Gastrocnemius medialis (tissue), 4 donors: Measurements from ENCODE around the gene KIF16B. TPM values are rescaled to one million over a fixed set of nuclear protein-coding genes. Genes with fewer than 3 reads are reported as not detected.

Source experiments
- ATAC-seq, 2 donors: fragments of 150-250 bp; one replicate each; pipeline ENCODE4 v1.9.1; 2016
- DNase-seq, 2 donors: peaks; one replicate each; pipeline ENCODE4 v3.0.0-alpha.2; 2019
- H3K27ac ChIP-seq, 4 donors: fragments of 200-600 bp; sonication (generic); 1 replicate in 1 of 4; 2 replicates in 3 of 4; pipeline ENCODE4 v1.5.1; 2016 to 2018; ENCODE audit warnings: mild to moderate bottlenecking in 2 of 4, moderate library complexity in 1 of 4
- H3K27me3 ChIP-seq, 3 donors: fragments of 200-600 bp; sonication (generic) in 2 of 3; 1 replicate in 1 of 3; 2 replicates in 2 of 3; pipeline versions ENCODE4 v1.5.1 to v1.6.0; 2016 to 2019; ENCODE audit warnings: mild to moderate bottlenecking in 1 of 3, moderate library complexity in 1 of 3
- H3K36me3 ChIP-seq, 2 donors: fragments of 200-600 bp; sonication (generic) in 1 of 2; one replicate each; pipeline ENCODE4 v1.5.1; 2017 to 2018
- H3K4me1 ChIP-seq, 2 donors: fragments of 200-600 bp; sonication (generic) in 1 of 2; one replicate each; pipeline ENCODE4 v1.5.1; 2016 to 2017; ENCODE audit warnings: mild to moderate bottlenecking in 2 of 2
- H3K4me3 ChIP-seq, 4 donors: fragments of 200-600 bp; sonication (generic) in 3 of 4; 1 replicate in 1 of 4; 2 replicates in 3 of 4; pipeline ENCODE4 v1.5.1; 2016 to 2019; ENCODE audit warnings: mild to moderate bottlenecking in 2 of 4
- H3K9me3 ChIP-seq, 3 donors: fragments of 200-600 bp; sonication (generic) in 2 of 3; 1 replicate in 1 of 3; 2 replicates in 2 of 3; pipeline ENCODE4 v1.5.1; 2016 to 2019
- POLR2A ChIP-seq, 2 donors: fragments of 450-650 bp; IDR thresholded peaks; one replicate each; pipeline ENCODE4 v1.6.1; 2017; ENCODE audit warnings: antibody characterized with exemption in 2 of 2, mild to moderate bottlenecking in 2 of 2, moderate library complexity in 2 of 2
- in situ Hi-C, 4 donors: fragments of 200-750 bp; cut with MboI; loops; one replicate each; pipeline versions ENCODE4 v1.15.0 to v1.8.0; 2017; ENCODE audit warnings: low sequenced_read_pairs in 4 of 4
- intact Hi-C: fragments of 100-400 bp; cut with DNase I; formaldehyde crosslinking; loops from one replicate; pipeline ENCODE4 v1.15.1; 2023; ENCODE audit warnings: low total_unique reads
- total RNA-seq, 4 donors: library from RNA; depleted of rRNA; stranded (reverse); fragments of >200 nt; gene quantifications; one replicate each; pipeline versions ENCODE4 v1.1.0 to v1.2.3, GENCODE V29; 2016
- TF ChIP-seq, protein P1 (sequence below), 5 experiments: fragments of 450-650 bp in 3 of 5; fragments of 200-600 bp in 2 of 5; sonication (generic) in 2 of 5; IDR thresholded peaks in 4 of 5; conservative IDR thresholded peaks in 1 of 5; 1 replicate in 4 of 5; 2 replicates in 1 of 5; pipeline ENCODE4 v1.5.1; 2016 to 2019; ENCODE audit warnings: antibody characterized with exemption in 5 of 5, mild to moderate bottlenecking in 3 of 5, moderate library complexity in 3 of 5

The KIF16B gene
- total RNA-seq, 4 donors from 2014 or later, result 13.4 to 23.9 (median 20.0) TPM

DNA sequence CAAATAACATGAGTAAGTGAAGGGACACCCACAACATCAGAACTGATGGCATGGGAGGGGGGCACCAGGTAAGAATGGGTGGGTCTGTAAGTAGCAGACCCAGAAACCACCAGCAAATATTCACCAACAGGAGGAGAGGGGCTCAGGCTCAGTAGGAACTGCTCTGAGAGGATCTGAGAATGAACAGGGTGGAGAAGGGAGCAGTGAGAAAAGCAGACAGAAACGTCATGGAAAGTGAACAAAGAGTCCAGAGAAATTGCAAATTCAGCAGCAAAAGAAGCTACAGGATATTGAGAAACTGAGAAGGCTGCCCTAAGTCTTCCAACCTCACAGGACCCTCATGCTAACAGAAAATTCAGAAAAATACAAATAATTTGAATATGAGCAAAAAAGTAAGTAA is 121.3 kb downstream of the KIF16B start:
- peaks cover 0 to 6% of the 10 kb centered on the region in 2 donors for H3K4me1 ChIP-seq
- intact Hi-C loops (no loop called here), in situ Hi-C loops (loop anchor here in 1 of 4 donors (25.0 kb wide), 1 partner anchor 90 kb away; no protein-coding TSS in a partner anchor)
- H3K36me3 ChIP-seq, result no peaks in the 10 kb centered on the region
- TF ChIP-seq, protein P1, sequence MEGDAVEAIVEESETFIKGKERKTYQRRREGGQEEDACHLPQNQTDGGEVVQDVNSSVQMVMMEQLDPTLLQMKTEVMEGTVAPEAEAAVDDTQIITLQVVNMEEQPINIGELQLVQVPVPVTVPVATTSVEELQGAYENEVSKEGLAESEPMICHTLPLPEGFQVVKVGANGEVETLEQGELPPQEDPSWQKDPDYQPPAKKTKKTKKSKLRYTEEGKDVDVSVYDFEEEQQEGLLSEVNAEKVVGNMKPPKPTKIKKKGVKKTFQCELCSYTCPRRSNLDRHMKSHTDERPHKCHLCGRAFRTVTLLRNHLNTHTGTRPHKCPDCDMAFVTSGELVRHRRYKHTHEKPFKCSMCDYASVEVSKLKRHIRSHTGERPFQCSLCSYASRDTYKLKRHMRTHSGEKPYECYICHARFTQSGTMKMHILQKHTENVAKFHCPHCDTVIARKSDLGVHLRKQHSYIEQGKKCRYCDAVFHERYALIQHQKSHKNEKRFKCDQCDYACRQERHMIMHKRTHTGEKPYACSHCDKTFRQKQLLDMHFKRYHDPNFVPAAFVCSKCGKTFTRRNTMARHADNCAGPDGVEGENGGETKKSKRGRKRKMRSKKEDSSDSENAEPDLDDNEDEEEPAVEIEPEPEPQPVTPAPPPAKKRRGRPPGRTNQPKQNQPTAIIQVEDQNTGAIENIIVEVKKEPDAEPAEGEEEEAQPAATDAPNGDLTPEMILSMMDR (IDR thresholded peaks at IDR 0.05 in 4 of 5, conservative IDR thresholded peaks at IDR 0.05 in 1 of 5), result no peak
- no peak for TF ChIP-seq POLR2A (IDR thresholded peaks at IDR 0.05)
- H3K27ac ChIP-seq, result peak overlapping the region in 1 of 4 donors; percentile 3
- no peaks in the 10 kb centered on the region for H3K9me3 ChIP-seq
- ATAC-seq (peak; percentile 39 to 45), DNase-seq (no peak)
- no peaks in the 10 kb centered on the region for H3K27me3 ChIP-seq
- H3K4me3 ChIP-seq, result no peak overlapping the region

DNA sequence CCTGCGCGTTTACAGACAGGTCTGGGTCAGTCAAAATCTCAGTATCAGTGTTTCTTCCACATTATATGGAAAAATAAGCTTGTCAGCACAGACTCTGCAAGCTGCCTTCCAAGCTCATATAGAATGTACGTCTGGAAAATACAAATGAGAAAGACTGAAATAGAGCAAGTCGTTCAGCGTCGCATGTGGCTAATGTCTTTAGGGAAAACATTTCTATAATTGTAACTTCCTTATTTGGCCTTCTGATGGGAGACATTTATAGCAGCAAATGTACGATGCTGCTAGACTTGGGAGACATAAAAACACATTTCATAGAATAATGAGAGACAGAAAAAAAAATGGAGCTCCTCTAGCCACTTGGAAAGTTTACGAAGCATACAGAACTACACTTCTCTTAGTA is 122.2 kb downstream of the KIF16B start:
- no peaks in the 10 kb centered on the region for H3K9me3 ChIP-seq
- H3K27me3 ChIP-seq, result no peaks in the 10 kb centered on the region
- peak overlapping the region in 1 of 4 donors; percentile 3 for H3K27ac ChIP-seq
- no peak overlapping the region for H3K4me3 ChIP-seq
- DNase-seq, result no peak
- no peak for ATAC-seq
- no peak for TF ChIP-seq POLR2A (IDR thresholded peaks at IDR 0.05)
- TF ChIP-seq, protein P1 (IDR thresholded peaks at IDR 0.05 in 4 of 5, conservative IDR thresholded peaks at IDR 0.05 in 1 of 5), result no peak
- peaks cover under 1 to 11% of the 10 kb centered on the region in 2 donors for H3K4me1 ChIP-seq
- H3K36me3 ChIP-seq, result no peaks in the 10 kb centered on the region
- intact Hi-C loops, result no loop called here
- in situ Hi-C loops, result loop anchor here in 1 of 4 donors (25.0 kb wide), 1 partner anchor 89 kb away; no protein-coding TSS in a partner anchor

DNA sequence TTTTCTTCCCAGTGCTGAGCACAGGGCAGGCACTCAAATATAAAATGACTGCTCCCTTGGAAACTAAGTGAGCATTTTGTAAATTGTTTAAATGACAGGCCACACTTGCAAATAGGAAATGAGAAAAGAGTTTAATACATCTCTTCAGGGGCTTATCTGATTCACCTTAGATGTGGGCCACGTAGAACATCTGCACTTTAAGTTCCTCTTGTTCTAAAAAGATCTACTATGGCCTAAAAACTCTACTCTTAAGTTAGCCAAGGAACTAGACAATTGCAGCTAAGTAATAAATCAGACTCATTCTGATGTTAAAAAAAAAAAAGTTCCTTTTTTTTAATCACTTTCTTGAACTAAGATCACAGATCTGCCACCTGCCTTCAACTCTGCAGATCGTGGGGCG is 126.3 kb downstream of the KIF16B start:
- H3K36me3 ChIP-seq, result no peaks in the 10 kb centered on the region
- TF ChIP-seq POLR2A (IDR thresholded peaks at IDR 0.05), result no peak
- TF ChIP-seq, protein P1 (IDR thresholded peaks at IDR 0.05 in 4 of 5, conservative IDR thresholded peaks at IDR 0.05 in 1 of 5), result no peak
- in situ Hi-C loops, result no loop called here
- no peak for ATAC-seq
- no peak for DNase-seq
- no peak overlapping the region for H3K27ac ChIP-seq
- H3K4me3 ChIP-seq, result no peak overlapping the region
- no peaks in the 10 kb centered on the region for H3K27me3 ChIP-seq
- peaks cover 21 to 32% of the 10 kb centered on the region in 2 donors for H3K4me1 ChIP-seq
- no peaks in the 10 kb centered on the region for H3K9me3 ChIP-seq
- intact Hi-C loops, result no loop called here

DNA sequence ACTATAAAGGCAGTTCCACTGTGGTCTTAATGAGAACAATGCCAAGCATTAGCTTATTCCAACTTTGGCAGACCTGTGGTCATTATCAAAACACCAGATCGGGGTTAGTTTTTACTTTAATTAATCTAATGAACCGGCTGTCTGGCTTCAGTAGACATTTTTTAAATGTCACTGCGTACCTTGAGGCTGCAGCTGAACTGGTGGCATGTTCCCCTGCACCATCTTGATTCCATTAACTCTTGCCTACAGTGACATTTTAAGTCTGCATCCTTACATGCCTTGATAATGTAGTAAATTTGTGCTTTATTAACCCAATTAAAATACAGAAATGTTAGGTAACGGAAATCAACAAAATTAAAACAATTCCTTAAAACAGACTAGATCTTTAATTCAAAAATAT is 127.0 kb downstream of the KIF16B start:
- TF ChIP-seq, protein P1 (IDR thresholded peaks at IDR 0.05 in 4 of 5, conservative IDR thresholded peaks at IDR 0.05 in 1 of 5), result no peak
- no peak for TF ChIP-seq POLR2A (IDR thresholded peaks at IDR 0.05)
- Histone ChIP-seq H3K27me3 (no peaks in the 10 kb centered on the region), H3K4me1 (peaks cover 21 to 32% of the 10 kb centered on the region in 2 donors), H3K27ac (no peak overlapping the region), H3K36me3 (no peaks in the 10 kb centered on the region), H3K4me3 (no peak overlapping the region), H3K9me3 (no peaks in the 10 kb centered on the region)
- in situ Hi-C loops, result no loop called here
- intact Hi-C loops, result no loop called here
- ATAC-seq, result no peak
- no peak for DNase-seq

DNA sequence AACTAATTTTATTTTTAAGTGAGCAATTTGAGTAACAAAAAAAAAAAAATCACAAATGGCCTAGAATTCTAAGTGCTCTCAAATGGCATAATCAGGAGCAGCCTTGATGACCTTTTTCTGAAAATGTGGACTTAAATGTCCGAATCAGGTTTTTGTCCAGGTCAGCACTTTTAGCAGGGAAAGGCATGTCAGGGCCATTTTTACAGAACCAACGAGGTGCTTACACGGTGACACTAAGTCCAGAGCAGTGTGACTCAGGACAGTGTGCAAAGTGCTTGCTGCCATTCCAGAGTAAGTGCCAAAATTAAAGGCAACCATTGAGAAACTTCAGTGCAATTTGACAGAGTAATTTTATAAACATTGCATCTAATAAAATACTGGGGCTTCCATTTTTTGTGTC is 127.8 kb downstream of the KIF16B start:
- in situ Hi-C loops (no loop called here), intact Hi-C loops (no loop called here)
- H3K9me3 ChIP-seq, result no peaks in the 10 kb centered on the region
- no peaks in the 10 kb centered on the region for H3K36me3 ChIP-seq
- no peak overlapping the region for H3K27ac ChIP-seq
- DNase-seq, result peak; percentile 30 to 32
- no peak for TF ChIP-seq POLR2A (IDR thresholded peaks at IDR 0.05)
- TF ChIP-seq, protein P1 (IDR thresholded peaks at IDR 0.05 in 4 of 5, conservative IDR thresholded peaks at IDR 0.05 in 1 of 5), result no peak
- H3K27me3 ChIP-seq, result no peaks in the 10 kb centered on the region
- peak; percentile 81 to 90 for ATAC-seq
- no peak overlapping the region for H3K4me3 ChIP-seq
- H3K4me1 ChIP-seq, result peaks cover 21 to 32% of the 10 kb centered on the region in 2 donors
